GM12875 (cell line): ENCODE measurements around the gene CCBE1.
"Not testable (repeated sequence)": the region's sequence is repeated elsewhere in the genome, so short reads cannot be mapped to it uniquely, and the experiment has no call there.

Experiments used
- H3K4me3 ChIP-seq: one replicate; pipeline ENCODE4 v1.5.1; 2011; ENCODE audit warnings: low read depth, low read length, control low read depth
- TF ChIP-seq, protein P1 (sequence below): IDR thresholded peaks from 2 replicates; pipeline ENCODE4 v1.5.1; 2011; ENCODE audit warnings: low read depth, mild to moderate bottlenecking, control low read depth, inconsistent platforms, low read length, moderate library complexity, borderline replicate concordance; ENCODE audit not compliant: insufficient read depth

The CCBE1 gene

DNA sequence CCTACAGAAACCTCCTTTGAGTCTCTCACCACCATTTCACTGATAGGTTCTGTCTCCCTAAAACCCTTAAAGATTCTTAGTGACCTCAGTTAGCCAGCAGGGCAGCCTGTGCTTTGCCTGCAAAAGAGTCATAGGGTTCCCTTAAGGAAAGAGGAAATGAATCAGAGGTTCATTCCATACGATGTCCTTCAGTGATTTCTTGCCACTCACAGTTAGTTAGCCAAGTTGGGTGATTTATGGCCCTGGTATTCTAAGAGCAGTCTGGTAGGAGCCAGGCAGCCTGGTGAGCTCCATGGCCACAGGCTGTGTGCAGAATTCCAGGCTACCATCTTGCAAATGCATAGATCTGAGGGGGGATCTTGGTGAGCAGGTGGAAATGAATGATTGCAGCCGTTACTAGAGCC, 18.7 kb upstream of the CCBE1 start:
- no peak overlapping the region for H3K4me3 ChIP-seq

DNA sequence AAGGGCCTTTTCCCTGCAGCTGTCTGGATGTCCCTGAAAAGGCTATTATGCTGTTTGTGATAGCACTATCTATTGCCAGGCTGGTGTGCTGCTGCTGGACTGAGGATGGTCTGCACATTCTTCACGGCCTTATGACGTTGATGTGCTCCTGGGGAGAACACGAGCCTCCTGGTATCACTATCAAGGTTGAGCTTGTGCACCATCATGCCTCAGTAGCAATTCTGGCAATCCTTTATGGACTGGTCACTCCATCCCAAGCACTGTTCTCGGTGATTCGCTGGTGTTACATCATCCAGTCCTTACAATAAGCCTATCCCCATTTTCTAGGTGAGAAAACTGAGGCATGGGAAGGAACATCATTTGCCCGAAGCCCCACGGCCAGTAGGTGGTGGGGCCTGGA, 18.2 kb upstream of the CCBE1 start:
- TF ChIP-seq, protein P1, sequence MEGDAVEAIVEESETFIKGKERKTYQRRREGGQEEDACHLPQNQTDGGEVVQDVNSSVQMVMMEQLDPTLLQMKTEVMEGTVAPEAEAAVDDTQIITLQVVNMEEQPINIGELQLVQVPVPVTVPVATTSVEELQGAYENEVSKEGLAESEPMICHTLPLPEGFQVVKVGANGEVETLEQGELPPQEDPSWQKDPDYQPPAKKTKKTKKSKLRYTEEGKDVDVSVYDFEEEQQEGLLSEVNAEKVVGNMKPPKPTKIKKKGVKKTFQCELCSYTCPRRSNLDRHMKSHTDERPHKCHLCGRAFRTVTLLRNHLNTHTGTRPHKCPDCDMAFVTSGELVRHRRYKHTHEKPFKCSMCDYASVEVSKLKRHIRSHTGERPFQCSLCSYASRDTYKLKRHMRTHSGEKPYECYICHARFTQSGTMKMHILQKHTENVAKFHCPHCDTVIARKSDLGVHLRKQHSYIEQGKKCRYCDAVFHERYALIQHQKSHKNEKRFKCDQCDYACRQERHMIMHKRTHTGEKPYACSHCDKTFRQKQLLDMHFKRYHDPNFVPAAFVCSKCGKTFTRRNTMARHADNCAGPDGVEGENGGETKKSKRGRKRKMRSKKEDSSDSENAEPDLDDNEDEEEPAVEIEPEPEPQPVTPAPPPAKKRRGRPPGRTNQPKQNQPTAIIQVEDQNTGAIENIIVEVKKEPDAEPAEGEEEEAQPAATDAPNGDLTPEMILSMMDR: no peak
- no peak overlapping the region for H3K4me3 ChIP-seq

More for the DNA sequence above, 18.7 kb upstream of the CCBE1 start:
- TF ChIP-seq, protein P1: no peak

DNA sequence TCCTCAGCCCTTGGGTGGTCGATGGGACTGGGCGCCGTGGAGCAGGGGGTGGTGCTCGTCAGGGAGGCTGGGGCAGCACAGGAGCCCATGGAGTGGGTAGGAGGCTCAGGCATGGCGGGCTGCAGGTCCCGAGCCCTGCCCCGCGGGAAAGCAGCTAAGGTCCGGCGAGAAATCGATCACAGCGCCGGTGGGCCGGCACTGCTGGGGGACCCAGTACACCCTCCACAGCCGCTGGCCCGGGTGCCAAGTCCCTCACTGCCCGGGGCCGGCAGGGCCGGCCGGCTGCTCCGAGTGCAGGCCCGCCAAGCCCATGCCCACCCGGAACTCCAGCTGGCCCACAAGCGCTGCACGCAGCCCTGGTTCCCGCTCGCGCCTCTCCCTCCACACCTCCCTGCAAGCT, 16.9 kb upstream of the CCBE1 start:
- not testable (repeated sequence) for H3K4me3 ChIP-seq

DNA sequence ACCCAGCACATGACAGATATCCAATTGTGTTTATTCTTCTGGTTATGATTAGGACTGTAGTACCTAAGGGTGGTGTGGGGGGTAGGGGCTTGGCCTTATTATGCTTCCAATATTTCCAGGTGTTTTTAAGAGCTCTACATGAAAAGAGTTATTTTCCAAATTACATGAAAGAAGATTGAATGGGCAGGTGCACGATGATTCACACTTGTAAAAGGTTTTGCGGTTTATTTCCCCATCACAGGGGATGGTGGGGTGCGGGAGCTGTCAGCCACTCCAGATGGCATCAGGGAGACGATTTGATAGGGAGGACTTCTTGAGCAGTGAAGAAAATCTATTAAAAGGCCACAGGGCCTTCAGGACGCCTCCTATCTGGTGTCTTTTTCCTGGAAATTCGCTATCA, 15.1 kb upstream of the CCBE1 start:
- no peak overlapping the region for H3K4me3 ChIP-seq
- TF ChIP-seq, protein P1: no peak

DNA sequence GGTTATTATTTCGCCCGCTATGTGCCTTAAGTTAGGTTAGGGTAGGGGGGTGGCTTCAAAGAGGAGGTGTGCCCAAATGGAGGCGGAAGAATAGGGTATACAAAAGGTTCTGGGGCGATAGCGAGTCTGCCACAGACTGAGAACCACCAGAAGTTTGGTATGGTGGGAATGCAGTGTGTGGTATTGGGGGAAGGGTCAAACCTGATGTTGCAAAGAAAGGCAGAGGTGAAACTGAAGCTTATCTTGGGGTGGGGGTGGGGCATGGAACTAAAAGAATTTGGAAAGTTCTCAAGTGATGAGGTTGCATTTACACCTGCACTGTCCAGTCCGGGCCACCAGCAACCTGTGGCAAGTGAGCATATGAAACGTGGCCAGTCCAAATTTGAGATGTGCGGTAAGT, 11.8 kb upstream of the CCBE1 start:
- TF ChIP-seq, protein P1: no peak
- no peak overlapping the region for H3K4me3 ChIP-seq

DNA sequence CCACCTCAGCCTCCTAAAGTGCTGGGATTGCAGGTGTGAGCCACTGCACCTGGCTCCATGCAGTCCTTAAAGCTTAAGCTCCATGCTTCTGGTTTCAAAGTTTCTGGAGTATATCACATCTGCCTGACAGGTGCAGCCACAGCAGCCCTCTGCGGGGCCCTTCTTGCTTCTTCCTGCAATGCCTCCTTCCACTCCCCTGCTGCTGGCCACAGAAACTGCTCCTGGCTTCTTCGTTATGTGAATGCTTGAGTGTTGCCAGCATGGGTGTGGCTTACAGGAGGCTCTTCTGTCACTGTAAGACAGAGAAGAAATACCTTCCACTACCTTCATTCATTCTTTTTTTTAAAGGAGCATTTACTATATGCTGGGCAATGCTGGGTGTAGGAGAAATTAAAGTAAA, 10.1 kb upstream of the CCBE1 start:
- TF ChIP-seq, protein P1: no peak
- no peak overlapping the region for H3K4me3 ChIP-seq

DNA sequence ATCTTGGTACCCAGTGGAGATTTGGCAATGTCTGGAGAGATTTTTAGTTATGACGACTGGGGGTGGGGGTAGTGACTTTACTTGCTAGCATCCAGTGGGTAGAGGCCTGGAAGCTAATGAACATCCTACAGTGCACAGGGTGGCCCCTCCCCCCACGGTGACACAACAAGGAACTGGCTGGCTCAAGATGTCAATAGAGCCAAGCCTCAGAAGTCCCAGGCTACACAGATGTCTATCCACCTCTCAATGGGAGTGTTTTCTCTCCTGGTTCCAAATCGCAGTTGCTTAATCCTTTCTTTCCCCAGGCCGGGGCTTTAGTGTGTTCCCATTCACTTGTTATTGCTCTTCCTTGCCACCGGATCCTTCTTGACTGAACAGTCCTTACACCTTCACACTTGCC, 9.3 kb upstream of the CCBE1 start:
- TF ChIP-seq, protein P1: no peak
- H3K4me3 ChIP-seq: no peak overlapping the region

DNA sequence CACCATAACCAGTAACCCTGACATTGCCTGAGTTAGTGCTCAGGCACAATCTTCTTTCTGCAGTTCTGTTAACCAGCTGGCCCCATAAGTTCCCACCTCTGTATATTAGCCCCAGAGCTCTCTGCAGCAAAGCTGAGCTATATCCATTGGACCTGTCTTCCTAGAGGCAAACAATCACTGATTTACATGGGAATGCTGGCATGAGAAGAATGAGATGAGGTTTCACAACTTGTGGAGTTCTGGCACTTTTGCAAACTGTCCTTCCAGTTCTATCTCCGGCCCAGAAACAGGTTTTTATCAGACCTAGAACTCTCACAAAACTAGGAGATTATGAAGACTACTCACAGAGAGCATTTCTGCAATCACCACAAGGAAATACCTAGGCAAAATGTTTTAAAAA, 7.9 kb upstream of the CCBE1 start:
- TF ChIP-seq, protein P1: no peak
- H3K4me3 ChIP-seq: no peak overlapping the region
